OCI-LY7 (cell line): ENCODE results near the gene EMC6. TPM values are rescaled to one million over a fixed set of nuclear protein-coding genes. Genes with fewer than 3 reads are reported as not detected.
A peak's percentile ranks its signal among the peaks of the same experiment; 100 is the strongest.

Experiments used
- BruUV-seq: library from RNA; stranded (reverse); fragments of 400-500 nt; replicated peaks from 2 replicates; lab custom pipeline; 2021; lab: Mats Ljungman, UMichigan
- CTCF ChIA-PET: fragments of 300-600 bp; sonication (Branson Sonifier 250); formaldehyde crosslinking; loops from one replicate; lab custom pipeline; 2022; ENCODE audit warnings: antibody characterized with exemption; ENCODE audit not compliant: unreplicated experiment; lab: Charles Lee
- POLR2A ChIA-PET: fragments of 300-600 bp; sonication (Branson Sonifier 250); formaldehyde crosslinking; loops from one replicate; lab custom pipeline; 2022; ENCODE audit warnings: antibody characterized with exemption; lab: Charles Lee
- DNase-seq: peaks from one replicate; pipeline ENCODE4 v3.0.0-alpha.2; 2015; ENCODE audit warnings: low spot score
- H2AFZ ChIP-seq: fragments of 200-600 bp; sonication (generic), shearing (Covaris generic); 2 replicates; pipeline ENCODE4 v1.6.1; 2014; ENCODE audit warnings: mild to moderate bottlenecking, antibody characterized with exemption, low read length, moderate library complexity
- H3K27ac ChIP-seq: fragments of 200-600 bp; sonication (generic); 2 replicates; pipeline ENCODE4 v1.5.1; 2014; ENCODE audit warnings: mixed run types, low read depth, mild to moderate bottlenecking, moderate library complexity, low read length, inconsistent platforms; ENCODE audit not compliant: poor library complexity, severe bottlenecking
- H3K36me3 ChIP-seq: fragments of 200-600 bp; sonication (generic); 2 replicates; pipeline ENCODE4 v1.6.1; 2014; ENCODE audit warnings: mild to moderate bottlenecking, antibody characterized with exemption, low read length, moderate library complexity, mixed read lengths; ENCODE audit not compliant: insufficient read depth
- H3K4me1 ChIP-seq: fragments of 200-600 bp; sonication (generic); 2 replicates; pipeline ENCODE4 v1.5.1; 2014; ENCODE audit warnings: mild to moderate bottlenecking, low read length; ENCODE audit not compliant: insufficient read depth, poor library complexity, severe bottlenecking
- H3K4me2 ChIP-seq: fragments of 200-600 bp; sonication (generic); 2 replicates; pipeline ENCODE4 v1.6.1; 2014; ENCODE audit warnings: mild to moderate bottlenecking, low read length
- H3K4me3 ChIP-seq: fragments of 200-600 bp; sonication (generic); 2 replicates; pipeline ENCODE4 v1.5.1; 2014; ENCODE audit warnings: mild to moderate bottlenecking, low read depth, low read length; ENCODE audit not compliant: poor library complexity, severe bottlenecking
- H3K79me2 ChIP-seq: fragments of 200-600 bp; sonication (generic); 2 replicates; pipeline ENCODE4 v1.6.1; 2016; ENCODE audit warnings: low read depth, mild to moderate bottlenecking, low read length, moderate library complexity, mixed read lengths; ENCODE audit not compliant: insufficient read depth
- H3K9me2 ChIP-seq: fragments of 200-600 bp; sonication (generic); 2 replicates; pipeline ENCODE4 v1.6.1; 2016; ENCODE audit warnings: mild to moderate bottlenecking, low read length, mixed read lengths; ENCODE audit not compliant: insufficient read depth
- H3K9me3 ChIP-seq: fragments of 200-600 bp; sonication (generic); 2 replicates; pipeline ENCODE4 v1.6.1; 2014; ENCODE audit warnings: mild to moderate bottlenecking, mixed run types, low read length, mixed read lengths
- H4K20me1 ChIP-seq: fragments of 200-600 bp; sonication (generic); 2 replicates; pipeline ENCODE4 v1.6.1; 2014; ENCODE audit warnings: mild to moderate bottlenecking, antibody characterized with exemption, low read length, moderate library complexity, mixed read lengths; ENCODE audit not compliant: insufficient read depth
- CTCF ChIP-seq: fragments of 200-600 bp; sonication (generic); conservative IDR thresholded peaks from 2 replicates; pipeline ENCODE4 v1.5.1; 2014; ENCODE audit warnings: mild to moderate bottlenecking, antibody characterized with exemption, low read length, moderate library complexity, mixed read lengths
- EZH2phosphoT487 ChIP-seq: fragments of 200-600 bp; sonication (generic); IDR thresholded peaks from 2 replicates; pipeline ENCODE4 v1.6.1; 2018; ENCODE audit warnings: low read depth, borderline replicate concordance, mild to moderate bottlenecking, mixed run types, antibody characterized with exemption, low read length, moderate library complexity, mixed read lengths
- intact Hi-C: fragments of 100-400 bp; cut with micrococcal nuclease; formaldehyde crosslinking; loops from one replicate; pipeline ENCODE4 v1.10.0; 2022; ENCODE audit not compliant: unreplicated experiment
- total RNA-seq, 2 experiments: library from RNA; depleted of rRNA in 1 of 2; stranded (reverse); fragments of >200 nt in 1 of 2; shearing (Covaris generic) in 1 of 2; gene quantifications; 2 replicates each; pipeline ENCODE4 v1.2.3, GENCODE V29; 2014 to 2022

EMC6 gene
- total RNA-seq, 2 experiments from 2014 or later = 36.0 to 54.6 TPM

DNA sequence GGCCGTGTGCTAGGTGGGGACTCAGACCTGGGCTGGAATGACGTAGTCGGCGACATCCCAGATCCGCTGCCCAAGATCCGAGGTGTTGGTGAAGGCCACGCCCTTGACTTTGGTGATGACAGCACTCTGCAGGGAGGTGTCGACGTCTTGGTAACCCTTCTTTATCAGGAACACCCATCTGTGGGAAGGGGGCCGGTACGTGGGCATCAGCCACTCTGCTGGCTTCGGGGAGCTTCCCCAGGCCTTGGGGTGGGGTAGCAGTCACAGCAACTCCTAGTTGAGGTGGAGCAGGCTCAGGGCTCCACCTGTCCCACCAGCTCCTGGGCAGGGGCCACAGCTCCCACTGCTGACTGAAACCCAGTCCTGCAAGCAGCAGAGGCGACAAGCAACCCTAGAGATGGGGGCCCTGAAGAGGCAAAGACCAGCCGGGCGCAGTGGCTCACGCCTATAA lies 23.0 kb downstream of the EMC6 start:
- H3K4me1 ChIP-seq = peaks cover 60% of the 10 kb centered on the region
- peaks cover 54% of the 10 kb centered on the region for H3K79me2 ChIP-seq
- H3K27ac ChIP-seq = peak overlapping the region; percentile 28
- H3K4me2 ChIP-seq = peak overlapping the region; percentile 15; the same call in 1 of the 2 replicates
- peak; percentile 59 for DNase-seq
- H3K9me2 ChIP-seq = no peaks in the 10 kb centered on the region
- ChIA-PET CTCF (no interaction called here), POLR2A (interaction anchor here (0.6 kb wide), 1 partner anchor 32 kb away, joined by 4 read pairs; the partner anchor contains the start of gene HASPIN)
- intact Hi-C loops = no loop called here
- H3K9me3 ChIP-seq = no peaks in the 10 kb centered on the region
- H3K4me3 ChIP-seq = no peak overlapping the region
- H4K20me1 ChIP-seq = 0 out of 2 replicates have a peak, but pooled peaks cover 4% of the 10 kb centered on the region
- no peak overlapping the region for H2AFZ ChIP-seq
- no TSS peak for BruUV-seq
- H3K36me3 ChIP-seq = peaks cover 52% of the 10 kb centered on the region
- TF ChIP-seq EZH2phosphoT487 = no peak
- TF ChIP-seq CTCF = peak; percentile 41

DNA sequence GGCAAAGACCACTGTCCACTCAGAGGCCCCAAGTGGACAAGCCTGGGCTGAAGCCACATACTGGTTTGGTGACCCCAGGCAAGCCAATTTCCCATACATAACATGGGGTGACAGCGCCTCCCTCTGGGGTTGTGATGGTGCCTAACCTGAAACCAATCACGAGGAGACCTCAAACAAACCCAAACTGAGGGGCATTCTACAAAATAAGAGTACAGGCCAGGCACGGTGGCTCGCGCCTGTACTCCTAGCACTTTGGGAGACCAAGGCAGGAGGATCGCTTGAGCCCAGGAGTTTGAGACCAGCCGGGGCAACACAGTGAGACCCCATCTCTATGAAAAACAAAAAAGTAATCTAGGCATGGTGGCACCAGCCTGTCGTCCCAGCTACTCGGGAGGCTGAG lies 23.7 kb downstream of the EMC6 start:
- ChIA-PET CTCF (no interaction called here), POLR2A (no interaction called here)
- no peak overlapping the region for H2AFZ ChIP-seq
- H4K20me1 ChIP-seq = 0 out of 2 replicates have a peak, but pooled peaks cover 4% of the 10 kb centered on the region
- H3K79me2 ChIP-seq = peaks cover 54% of the 10 kb centered on the region
- DNase-seq = no peak
- BruUV-seq = no TSS peak
- H3K36me3 ChIP-seq = peaks cover 52% of the 10 kb centered on the region
- peak overlapping the region; percentile 75 for H3K4me2 ChIP-seq
- H3K4me3 ChIP-seq = peak overlapping the region; percentile 79
- no peaks in the 10 kb centered on the region for H3K9me2 ChIP-seq
- TF ChIP-seq EZH2phosphoT487 (no peak), CTCF (peak; percentile 64)
- intact Hi-C loops = no loop called here
- peaks cover 67% of the 10 kb centered on the region for H3K4me1 ChIP-seq
- peak overlapping the region; percentile 87 for H3K27ac ChIP-seq
- no peaks in the 10 kb centered on the region for H3K9me3 ChIP-seq

DNA sequence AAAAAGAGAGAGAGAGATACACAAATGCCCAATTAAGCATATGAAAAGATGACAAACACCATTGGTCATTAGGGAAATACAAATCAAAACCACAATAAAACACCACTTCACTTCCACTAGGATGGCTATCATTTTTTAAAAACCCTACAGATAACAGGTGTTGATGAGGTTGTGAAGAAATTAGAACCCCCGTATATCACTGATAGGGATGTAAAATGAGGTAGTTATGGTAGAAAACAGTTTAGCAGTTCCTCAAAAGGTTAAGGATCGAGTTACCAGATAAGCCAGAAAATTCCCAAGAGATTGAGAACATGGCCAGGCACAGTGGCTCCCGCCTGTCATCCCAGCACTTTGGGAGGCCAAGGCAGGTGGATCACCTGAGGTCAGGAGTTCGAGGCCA lies 24.5 kb downstream of the EMC6 start:
- Histone ChIP-seq H3K4me3 (peak overlapping the region; percentile 79), H4K20me1 (0 out of 2 replicates have a peak, but pooled peaks cover 4% of the 10 kb centered on the region), H3K9me2 (no peaks in the 10 kb centered on the region), H3K79me2 (peaks cover 54% of the 10 kb centered on the region), H3K27ac (peak overlapping the region; percentile 87), H3K4me1 (peaks cover 65% of the 10 kb centered on the region), H2AFZ (no peak overlapping the region), H3K4me2 (peak overlapping the region; percentile 75), H3K9me3 (peaks cover 8% of the 10 kb centered on the region; the same call in 1 of the 2 replicates), H3K36me3 (peaks cover 50% of the 10 kb centered on the region)
- intact Hi-C loops = loop anchor here (1.0 kb wide), 1 partner anchor 30 kb away; the partner anchor contains the start of gene HASPIN
- CTCF ChIA-PET = no interaction called here
- POLR2A ChIA-PET = interaction anchor here (1.1 kb wide), 1 partner anchor 9 kb away, joined by 4 read pairs; no protein-coding TSS in a partner anchor
- DNase-seq = no peak
- TF ChIP-seq CTCF (no peak), EZH2phosphoT487 (no peak)
- BruUV-seq = no TSS peak
